IMR-90 (cell line): Measurements from ENCODE around the gene PLEKHA4. TPM values are rescaled to one million over a fixed set of nuclear protein-coding genes. Genes with fewer than 3 reads are reported as not detected.

Experiments used
- ATAC-seq: fragments of 200-7000 bp; cut with Tn5 transposase; 2 replicates; pipeline ENCODE4 v1.9.1; 2020; ENCODE audit warnings: low read depth, mild to moderate bottlenecking, moderate library complexity
- BruUV-seq: library from RNA; stranded (reverse); fragments of 400-500 nt; replicated peaks from 2 replicates; lab custom pipeline; 2021; lab: Mats Ljungman, UMichigan
- CTCF ChIA-PET: fragments of 300-600 bp; formaldehyde crosslinking; extraction: SDS; loops from one replicate; lab custom pipeline; 2021; ENCODE audit warnings: antibody characterized with exemption; lab: Yijun Ruan, JAX
- POLR2A ChIA-PET: fragments of 300-600 bp; sonication (Branson Sonifier 250); formaldehyde crosslinking; loops from one replicate; lab custom pipeline; 2022; ENCODE audit warnings: antibody characterized with exemption; ENCODE audit not compliant: unreplicated experiment; lab: Charles Lee
- DNase-seq: peaks from one replicate; pipeline ENCODE4 v3.0.0; 2013
- H2AFZ ChIP-seq: replicated peaks from 2 replicates; pipeline ENCODE3; 2013; ENCODE audit warnings: low read length, mild to moderate bottlenecking; ENCODE audit not compliant: poor library complexity
- H2AK5ac ChIP-seq: 2 replicates; pipeline ENCODE4 v1.6.1; 2013; ENCODE audit warnings: low read depth, low read length, inconsistent platforms
- H2AK9ac ChIP-seq: replicated peaks from 2 replicates; pipeline ENCODE3; 2013; ENCODE audit warnings: mild to moderate bottlenecking, low read depth, low read length, moderate library complexity; ENCODE audit not compliant: poor library complexity
- H2BK120ac ChIP-seq: 2 replicates; pipeline ENCODE4 v1.6.1; 2013; ENCODE audit warnings: low read depth, low read length, inconsistent platforms
- H2BK15ac ChIP-seq: 3 replicates; pipeline ENCODE4 v1.6.1; 2013; ENCODE audit warnings: low read depth, low read length, inconsistent platforms
- H2BK20ac ChIP-seq: 2 replicates; pipeline ENCODE4 v1.6.1; 2013; ENCODE audit warnings: low read depth, mild to moderate bottlenecking, inconsistent platforms, low read length, moderate library complexity
- H2BK5ac ChIP-seq: 2 replicates; pipeline ENCODE4 v1.6.1; 2013; ENCODE audit warnings: mild to moderate bottlenecking, low read depth, low read length, inconsistent platforms; ENCODE audit not compliant: poor library complexity, severe bottlenecking
- H3K14ac ChIP-seq: replicated peaks from 2 replicates; pipeline ENCODE4 v1.6.1; 2013; ENCODE audit warnings: low read depth, low read length, inconsistent platforms
- H3K18ac ChIP-seq: 2 replicates; pipeline ENCODE4 v1.6.1; 2013; ENCODE audit warnings: low read depth, low read length, control low read depth
- H3K23ac ChIP-seq: 2 replicates; pipeline ENCODE4 v1.6.1; 2013; ENCODE audit warnings: low read depth, low read length, inconsistent platforms
- H3K27ac ChIP-seq: 2 replicates; pipeline ENCODE4 v1.5.1; 2013; ENCODE audit warnings: mild to moderate bottlenecking, control low read depth, low read length; ENCODE audit not compliant: insufficient read depth
- H3K27me3 ChIP-seq: 2 replicates; pipeline ENCODE4 v1.6.1; 2013; ENCODE audit warnings: low read length; ENCODE audit not compliant: control insufficient read depth, insufficient read depth
- H3K36me3 ChIP-seq: 2 replicates; pipeline ENCODE4 v1.6.1; 2013; ENCODE audit warnings: low read length, mixed read lengths; ENCODE audit not compliant: control insufficient read depth, insufficient read depth
- H3K4ac ChIP-seq: 2 replicates; pipeline ENCODE4 v1.6.1; 2013; ENCODE audit warnings: low read depth, low read length, inconsistent platforms
- H3K4me1 ChIP-seq: 2 replicates; pipeline ENCODE4 v1.6.1; 2013; ENCODE audit warnings: low read length, mixed read lengths; ENCODE audit not compliant: control insufficient read depth, insufficient read depth
- H3K4me2 ChIP-seq: 2 replicates; pipeline ENCODE4 v1.6.1; 2013; ENCODE audit warnings: low read depth, mild to moderate bottlenecking, control low read depth, low read length, moderate library complexity
- H3K4me3 ChIP-seq: 2 replicates; pipeline ENCODE4 v1.5.1; 2013; ENCODE audit warnings: low read depth, mild to moderate bottlenecking, control low read depth, low read length, moderate library complexity; ENCODE audit not compliant: insufficient read depth
- H3K56ac ChIP-seq: 2 replicates; pipeline ENCODE4 v1.6.1; 2013; ENCODE audit warnings: low read length, inconsistent platforms; ENCODE audit not compliant: insufficient read depth; ENCODE audit errors: extremely low read depth
- H3K79me1 ChIP-seq, 2 experiments: 2 replicates each; pipeline ENCODE4 v1.6.1; 2013; ENCODE audit warnings: low read length in 2 of 2, inconsistent platforms in 1 of 2, low read depth in 1 of 2
- H3K9ac ChIP-seq: 2 replicates; pipeline ENCODE4 v1.6.1; 2013; ENCODE audit warnings: low read depth, low read length, control low read depth
- H3K9me1 ChIP-seq: 2 replicates; pipeline ENCODE4 v1.6.1; 2013; ENCODE audit warnings: low read length, inconsistent platforms; ENCODE audit not compliant: insufficient read depth
- H3K9me3 ChIP-seq: 2 replicates; pipeline ENCODE4 v1.6.1; 2013; ENCODE audit warnings: low read length; ENCODE audit not compliant: control insufficient read depth, insufficient read depth
- H4K20me1 ChIP-seq: 2 replicates; pipeline ENCODE4 v1.6.1; 2013; ENCODE audit warnings: low read length, inconsistent platforms; ENCODE audit not compliant: insufficient read depth
- H4K5ac ChIP-seq: 2 replicates; pipeline ENCODE4 v1.6.1; 2013; ENCODE audit warnings: mild to moderate bottlenecking, low read depth, low read length, control low read depth
- H4K8ac ChIP-seq, 2 experiments: 2 replicates each; pipeline ENCODE4 v1.6.1; 2013; ENCODE audit warnings: low read depth in 2 of 2, low read length in 2 of 2, control low read depth in 1 of 2, inconsistent platforms in 1 of 2
- H4K91ac ChIP-seq: 2 replicates; pipeline ENCODE4 v1.6.1; 2013; ENCODE audit warnings: low read depth, low read length, inconsistent platforms; ENCODE audit not compliant: insufficient read depth
- BHLHE40 ChIP-seq: fragments of 150-350 bp; IDR thresholded peaks from 2 replicates; pipeline ENCODE4 v1.6.1; 2016; ENCODE audit warnings: mild to moderate bottlenecking, low read depth, low read length
- CEBPB ChIP-seq: IDR thresholded peaks from 2 replicates; pipeline ENCODE4 v1.6.1; 2012; ENCODE audit warnings: low read depth, low read length, improper control_type of control experiment
- CHD1 ChIP-seq: IDR thresholded peaks from 2 replicates; pipeline ENCODE4 v1.6.1; 2012; ENCODE audit warnings: low read depth, low read length, improper control_type of control experiment
- CTCF ChIP-seq: conservative IDR thresholded peaks from 2 replicates; pipeline ENCODE4 v1.5.1; 2012; ENCODE audit warnings: mild to moderate bottlenecking, low read depth, low read length, improper control_type of control experiment
- ELK1 ChIP-seq: fragments of 150-350 bp; IDR thresholded peaks from 2 replicates; pipeline ENCODE4 v1.6.1; 2016; ENCODE audit warnings: low read depth, mild to moderate bottlenecking, low read length, moderate library complexity, borderline replicate concordance
- FOS ChIP-seq: fragments of 150-350 bp; IDR thresholded peaks from 2 replicates; pipeline ENCODE4 v1.6.1; 2016; ENCODE audit warnings: low read depth, low read length
- MAFK ChIP-seq: IDR thresholded peaks from 2 replicates; pipeline ENCODE4 v1.6.1; 2012; ENCODE audit warnings: low read depth, low read length, improper control_type of control experiment
- MAZ ChIP-seq: IDR thresholded peaks from 2 replicates; pipeline ENCODE4 v1.6.1; 2012; ENCODE audit warnings: low read depth, mild to moderate bottlenecking, low read length, improper control_type of control experiment, moderate library complexity, borderline replicate concordance
- MXI1 ChIP-seq: IDR thresholded peaks from 2 replicates; pipeline ENCODE4 v1.6.1; 2012; ENCODE audit warnings: low read depth, mild to moderate bottlenecking, low read length, moderate library complexity, borderline replicate concordance
- NFE2L2 ChIP-seq: fragments of 150-350 bp; IDR thresholded peaks from 2 replicates; pipeline ENCODE4 v1.6.1; 2016; ENCODE audit warnings: low read depth, mild to moderate bottlenecking, low read length
- POLR2A ChIP-seq: IDR thresholded peaks from 2 replicates; pipeline ENCODE4 v1.6.1; 2012; ENCODE audit warnings: mild to moderate bottlenecking, low read depth, low read length
- RAD21 ChIP-seq: IDR thresholded peaks from 2 replicates; pipeline ENCODE4 v1.6.1; 2012; ENCODE audit warnings: low read length, improper control_type of control experiment
- RCOR1 ChIP-seq: IDR thresholded peaks from 2 replicates; pipeline ENCODE4 v1.6.1; 2012; ENCODE audit warnings: mild to moderate bottlenecking, low read length, improper control_type of control experiment; ENCODE audit not compliant: insufficient replicate concordance
- RFX5 ChIP-seq: IDR thresholded peaks from 2 replicates; pipeline ENCODE4 v1.8.0; 2012; ENCODE audit warnings: low read depth, mild to moderate bottlenecking, low read length, moderate library complexity
- SMC3 ChIP-seq: fragments of 150-350 bp; IDR thresholded peaks from 2 replicates; pipeline ENCODE4 v1.6.1; 2016; ENCODE audit warnings: low read depth, mild to moderate bottlenecking, antibody characterized with exemption, low read length, moderate library complexity
- whole genome bisulfite sequencing, 2 experiments: methylation state at CpG; one replicate each; pipeline versions ENCODE4 v1.1.5 to v1.1.7; 2013; ENCODE audit warnings: missing lambda C conversion rate in 2 of 2; ENCODE audit not compliant: insufficient read length in 1 of 2; ENCODE audit errors: extremely low coverage in 2 of 2; 5-methylcytosine and 5-hydroxymethylcytosine counted together
- dilution Hi-C: fragments of 300-500 bp; cut with HindIII; formaldehyde crosslinking; loops from one replicate; pipeline ENCODE4 v1.14.3; 2018; ENCODE audit warnings: low sequenced_read_pairs; ENCODE audit not compliant: unreplicated experiment
- in situ Hi-C: fragments of 300-500 bp; cut with MboI; formaldehyde crosslinking; loops from 3 replicates; pipeline ENCODE4 v1.14.3; 2019; ENCODE audit warnings: low sequenced_read_pairs, inconsistent platforms, mixed read lengths
- intact Hi-C: fragments of 100-400 bp; cut with micrococcal nuclease; formaldehyde crosslinking; loops from 2 replicates; pipeline ENCODE4 v1.10.0; 2022
- polyA plus RNA-seq, 3 experiments: library from polyadenylated mRNA; depleted of rRNA; stranded (reverse); fragments of >200 nt; gene quantifications; 2 replicates each; pipeline ENCODE4 v1.2.3, GENCODE V29; 2012; ENCODE audit warnings: low replicate concordance in 1 of 3
- total RNA-seq: library from RNA; depleted of rRNA; stranded (reverse); fragments of >200 nt; gene quantifications from 2 replicates; pipeline ENCODE4 v1.2.3, GENCODE V29; 2012
- TF ChIP-seq, protein P1 (sequence below): fragments of 150-350 bp; IDR thresholded peaks from 2 replicates; pipeline ENCODE4 v1.6.1; 2017; ENCODE audit warnings: mild to moderate bottlenecking, antibody characterized with exemption, low read length, low read depth

The PLEKHA4 gene
- total and polyA plus RNA-seq, 2 of the 4 experiments (the other 2 are of a cell fraction), result 4.5 to 14.4 TPM

GRCh38 chr19:48853483-48853882 is 14.9 kb downstream of the PLEKHA4 start:
- TF ChIP-seq MAZ (no peak), SMC3 (no peak), ELK1 (no peak), CEBPB (no peak), FOS (no peak), BHLHE40 (no peak), CTCF (no peak), RCOR1 (no peak), MAFK (no peak), CHD1 (no peak), POLR2A (no peak), NFE2L2 (no peak), RAD21 (no peak), RFX5 (no peak), MXI1 (no peak)
- TF ChIP-seq, protein P1, sequence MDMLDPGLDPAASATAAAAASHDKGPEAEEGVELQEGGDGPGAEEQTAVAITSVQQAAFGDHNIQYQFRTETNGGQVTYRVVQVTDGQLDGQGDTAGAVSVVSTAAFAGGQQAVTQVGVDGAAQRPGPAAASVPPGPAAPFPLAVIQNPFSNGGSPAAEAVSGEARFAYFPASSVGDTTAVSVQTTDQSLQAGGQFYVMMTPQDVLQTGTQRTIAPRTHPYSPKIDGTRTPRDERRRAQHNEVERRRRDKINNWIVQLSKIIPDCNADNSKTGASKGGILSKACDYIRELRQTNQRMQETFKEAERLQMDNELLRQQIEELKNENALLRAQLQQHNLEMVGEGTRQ, result no peak
- H3K4me1 ChIP-seq, result no peaks in the 10 kb centered on the region
- no peak overlapping the region for H3K4me2 ChIP-seq
- no peaks in the 10 kb centered on the region for H3K27me3 ChIP-seq
- no peak overlapping the region for H3K9ac ChIP-seq
- CTCF ChIA-PET, result no interaction called here
- no peak overlapping the region for H2BK120ac ChIP-seq
- no peak overlapping the region for H2BK15ac ChIP-seq
- no peaks in the 10 kb centered on the region for H3K9me3 ChIP-seq
- BruUV-seq, result no TSS peak
- no peak for DNase-seq
- POLR2A ChIA-PET, result no interaction called here
- H3K18ac ChIP-seq, result no peak overlapping the region
- dilution Hi-C loops, result loop anchor here (10.0 kb wide), 1 partner anchor 49 kb away; no protein-coding TSS in a partner anchor
- H3K4me3 ChIP-seq, result no peak overlapping the region
- 93% methylated on average over 7 of the region's 8 CpGs; no CpG with 5 or more reads in 1 of the 2 experiments for WGBS, 2 experiments
- H2AK5ac ChIP-seq, result no peak overlapping the region
- intact Hi-C loops, result no loop called here
- no peak for ATAC-seq
- H2BK5ac ChIP-seq, result no peak overlapping the region
- no peak overlapping the region for H3K56ac ChIP-seq
- H4K8ac ChIP-seq, result no peak overlapping the region
- no peak overlapping the region for H3K14ac ChIP-seq
- no peak overlapping the region for H2BK20ac ChIP-seq
- in situ Hi-C loops, result no loop called here
- H4K20me1 ChIP-seq, result no peaks in the 10 kb centered on the region
- H3K4ac ChIP-seq, result no peak overlapping the region
- H2AFZ ChIP-seq, result no peak overlapping the region
- H3K23ac ChIP-seq, result no peak overlapping the region
- H3K9me1 ChIP-seq, result no peaks in the 10 kb centered on the region
- H3K36me3 ChIP-seq, result peaks cover 19% of the 10 kb centered on the region
- H4K5ac ChIP-seq, result no peak overlapping the region
- no peak overlapping the region for H4K91ac ChIP-seq
- no peak overlapping the region for H3K27ac ChIP-seq
- no peaks in the 10 kb centered on the region for H3K79me1 ChIP-seq
- no peak overlapping the region for H2AK9ac ChIP-seq
